ENCODE data around the gene QRFP.

Gene QRFP

GRCh38 chr9:130896233-130897014 is at the start of gene QRFP:
Gene QRFP, minus strand, starts transcription at chr9:130896812. Its CDS starts 2,974 bp downstream, at chr9:130893838.
- no peak for DNase-seq (ENCODE audit: low read depth)

GRCh38 chr9:130945173-130945572 is 48.6 kb upstream of the QRFP start:
- DNase-seq (ENCODE audit: low read depth): no peak

- no peak for DNase-seq (ENCODE audit: low read depth)
Observed at GRCh38 chr9:130944510-130945058, 48.0 kb upstream of the QRFP start.

GRCh38 chr9:130943777-130944176 is 47.2 kb upstream of the QRFP start:
- DNase-seq (ENCODE audit: low read depth): no peak

GRCh38 chr9:130943221-130943620 is 46.6 kb upstream of the QRFP start:
- DNase-seq (ENCODE audit: low read depth): no peak

GRCh38 chr9:130942679-130943078 is 46.1 kb upstream of the QRFP start:
- no peak for DNase-seq (ENCODE audit: low read depth)

GRCh38 chr9:130942084-130942483 is 45.5 kb upstream of the QRFP start:
- DNase-seq (ENCODE audit: low read depth): no peak

- DNase-seq (ENCODE audit: low read depth): peak; percentile 54
Observed at GRCh38 chr9:130940693-130941576, 44.3 kb upstream of the QRFP start.

GRCh38 chr9:130940027-130940549 is 43.5 kb upstream of the QRFP start:
- DNase-seq (ENCODE audit: low read depth): no peak

GRCh38 chr9:130939405-130940026 is 42.9 kb upstream of the QRFP start:
- no peak for DNase-seq (ENCODE audit: low read depth)

- DNase-seq (ENCODE audit: low read depth): no peak
Observed at GRCh38 chr9:130938652-130939404, 42.2 kb upstream of the QRFP start, which contains the start of gene FIBCD1. Gene FIBCD1, minus strand, starts transcription at chr9:130939247. Its CDS starts 640 bp downstream, at chr9:130938607.

GRCh38 chr9:130938184-130938651 is 41.6 kb upstream of the QRFP start:
- no peak for DNase-seq (ENCODE audit: low read depth)

GRCh38 chr9:130937146-130938076 is 40.8 kb upstream of the QRFP start:
- no peak for DNase-seq (ENCODE audit: low read depth)

GRCh38 chr9:130936285-130937117 is 39.9 kb upstream of the QRFP start:
- no peak for DNase-seq (ENCODE audit: low read depth)

GRCh38 chr9:130935648-130936271 is 39.1 kb upstream of the QRFP start:
- no peak for DNase-seq (ENCODE audit: low read depth)

GRCh38 chr9:130934702-130935647 is 38.4 kb upstream of the QRFP start:
- no peak for DNase-seq (ENCODE audit: low read depth)

GRCh38 chr9:130934246-130934645 is 37.6 kb upstream of the QRFP start:
- DNase-seq (ENCODE audit: low read depth): no peak

All from activated gamma-delta T cell treated with anti-CD3 and anti-CD28 coated beads, Interleukin-2, amount 50 U/mL, for 16 hours (primary cell).